MM.1S (cell line): ENCODE results near the gene AOC1.

ENCODE experiments used
- EZH2 ChIP-seq: fragments of 300-600 bp; sonication (generic); optimal IDR thresholded peaks from 2 replicates; pipeline ENCODE3; 2017; ENCODE audit warnings: low read depth, mild to moderate bottlenecking, antibody characterized with exemption, low read length, mixed read lengths
- EZH2phosphoT487 ChIP-seq: fragments of 300-600 bp; sonication (generic); IDR thresholded peaks from 2 replicates; pipeline ENCODE4 v1.6.1; 2018; ENCODE audit warnings: antibody characterized with exemption, low read length
- TF ChIP-seq, protein P1 (sequence below): fragments of 300-600 bp; sonication (generic); IDR thresholded peaks from 2 replicates; pipeline ENCODE4 v1.5.1; 2016; ENCODE audit warnings: antibody characterized with exemption, low read length, mixed read lengths

DNA sequence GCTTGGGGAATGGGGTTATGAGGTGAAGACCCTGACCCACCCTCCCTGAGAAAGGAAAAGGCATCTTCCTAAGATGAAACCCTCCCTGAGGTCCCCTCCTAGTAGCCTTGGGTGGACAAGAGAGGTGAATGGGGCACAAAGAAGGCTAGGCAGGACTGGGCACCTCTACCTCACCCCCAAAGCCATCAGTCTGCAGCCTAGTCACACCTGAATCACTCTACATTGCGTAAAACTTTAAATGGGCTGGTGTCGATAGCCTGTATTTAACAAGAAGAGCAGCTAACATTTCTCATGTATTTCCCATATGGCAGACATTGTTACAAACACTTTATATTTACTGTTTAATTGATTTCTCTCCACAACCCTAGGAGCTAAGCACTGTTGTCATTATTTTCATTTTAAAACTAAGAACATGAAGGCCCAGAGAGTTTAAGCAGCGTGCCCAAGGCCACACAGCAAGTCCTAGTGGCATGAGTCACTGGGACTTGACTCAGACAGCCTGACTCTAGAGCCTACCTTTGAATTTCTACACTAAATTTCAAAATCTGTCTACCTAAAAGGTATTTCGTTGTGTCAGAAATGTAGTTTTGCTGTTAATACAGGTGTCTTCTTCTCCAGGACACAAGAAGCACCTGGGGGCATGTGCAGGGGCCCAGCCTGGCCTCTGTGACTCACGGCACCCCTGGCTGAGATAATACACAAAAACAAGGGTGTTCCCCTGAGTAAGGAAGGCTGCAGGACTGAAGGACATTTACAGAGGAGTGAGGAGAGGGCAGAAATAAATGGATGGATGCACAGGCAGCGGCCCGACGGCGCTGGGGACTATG is 3.4 kb downstream of the AOC1 start:
- TF ChIP-seq, protein P1, sequence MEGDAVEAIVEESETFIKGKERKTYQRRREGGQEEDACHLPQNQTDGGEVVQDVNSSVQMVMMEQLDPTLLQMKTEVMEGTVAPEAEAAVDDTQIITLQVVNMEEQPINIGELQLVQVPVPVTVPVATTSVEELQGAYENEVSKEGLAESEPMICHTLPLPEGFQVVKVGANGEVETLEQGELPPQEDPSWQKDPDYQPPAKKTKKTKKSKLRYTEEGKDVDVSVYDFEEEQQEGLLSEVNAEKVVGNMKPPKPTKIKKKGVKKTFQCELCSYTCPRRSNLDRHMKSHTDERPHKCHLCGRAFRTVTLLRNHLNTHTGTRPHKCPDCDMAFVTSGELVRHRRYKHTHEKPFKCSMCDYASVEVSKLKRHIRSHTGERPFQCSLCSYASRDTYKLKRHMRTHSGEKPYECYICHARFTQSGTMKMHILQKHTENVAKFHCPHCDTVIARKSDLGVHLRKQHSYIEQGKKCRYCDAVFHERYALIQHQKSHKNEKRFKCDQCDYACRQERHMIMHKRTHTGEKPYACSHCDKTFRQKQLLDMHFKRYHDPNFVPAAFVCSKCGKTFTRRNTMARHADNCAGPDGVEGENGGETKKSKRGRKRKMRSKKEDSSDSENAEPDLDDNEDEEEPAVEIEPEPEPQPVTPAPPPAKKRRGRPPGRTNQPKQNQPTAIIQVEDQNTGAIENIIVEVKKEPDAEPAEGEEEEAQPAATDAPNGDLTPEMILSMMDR = no peak
- TF ChIP-seq EZH2phosphoT487 (no peak), EZH2 (no peak)
